Liver (tissue), 9 donors: ENCODE measurements around the gene OAS1. TPM values are rescaled to one million over a fixed set of nuclear protein-coding genes. Genes with fewer than 3 reads are reported as not detected.

Experiments used
- DNase-seq: peaks from one replicate; pipeline ENCODE4 v3.0.0-alpha.2; 2017; ENCODE audit warnings: low spot score
- H3K27ac ChIP-seq, 2 donors: one replicate each; pipeline ENCODE4 v1.7.0; 2013; ENCODE audit warnings: inconsistent platforms in 2 of 2, low read length in 2 of 2, control low read depth in 1 of 2, low read depth in 1 of 2, mild to moderate bottlenecking in 1 of 2
- H3K27me3 ChIP-seq, 4 donors: one replicate each; pipeline versions ENCODE4 v1.6.1 to v1.7.0; 2013; ENCODE audit warnings: low read length in 3 of 4, inconsistent platforms in 1 of 4, mild to moderate bottlenecking in 1 of 4, moderate library complexity in 1 of 4; ENCODE audit not compliant: control insufficient read depth in 4 of 4, insufficient read depth in 4 of 4
- H3K36me3 ChIP-seq, 4 donors: one replicate each; pipeline versions ENCODE4 v1.6.1 to v1.7.0; 2013; ENCODE audit warnings: low read length in 3 of 4, mild to moderate bottlenecking in 3 of 4, low read depth in 1 of 4, moderate library complexity in 1 of 4; ENCODE audit not compliant: control insufficient read depth in 4 of 4, insufficient read depth in 3 of 4
- H3K4me1 ChIP-seq, 4 donors: one replicate each; pipeline versions ENCODE4 v1.6.1 to v1.7.0; 2013; ENCODE audit warnings: low read length in 3 of 4, mild to moderate bottlenecking in 3 of 4, moderate library complexity in 1 of 4; ENCODE audit not compliant: control insufficient read depth in 4 of 4, insufficient read depth in 4 of 4
- H3K4me3 ChIP-seq, 3 donors: one replicate each; pipeline versions ENCODE4 v1.6.1 to v1.7.0; 2013; ENCODE audit warnings: low read length in 3 of 3, control low read depth in 1 of 3, low read depth in 1 of 3, mild to moderate bottlenecking in 1 of 3
- H3K9ac ChIP-seq, 2 donors: one replicate each; pipeline ENCODE4 v1.7.0; 2013; ENCODE audit warnings: low read length in 2 of 2, mild to moderate bottlenecking in 2 of 2, moderate library complexity in 2 of 2, control low read depth in 1 of 2, low read depth in 1 of 2
- H3K9me3 ChIP-seq, 4 donors: one replicate each; pipeline versions ENCODE4 v1.6.1 to v1.7.0; 2013; ENCODE audit warnings: low read length in 3 of 4; ENCODE audit not compliant: control insufficient read depth in 4 of 4
- CTCF ChIP-seq: fragments of 150-350 bp; IDR thresholded peaks from 2 replicates; pipeline ENCODE4 v1.5.1; 2017; ENCODE audit warnings: improper control_type of control experiment, low read depth, low read length; ENCODE audit not compliant: missing input control
- EGR1 ChIP-seq, 2 donors: IDR thresholded peaks; 2 replicates each; pipeline ENCODE4 v1.6.1; 2016 to 2018; ENCODE audit warnings: antibody characterized with exemption in 2 of 2, low read depth in 2 of 2
- FOXA1 ChIP-seq: IDR thresholded peaks from 2 replicates; pipeline ENCODE4 v1.6.1; 2016; ENCODE audit warnings: antibody characterized with exemption
- HNF4A ChIP-seq, 2 donors: conservative IDR thresholded peaks; 2 replicates each; pipeline ENCODE4 v1.6.1; 2016; ENCODE audit warnings: antibody characterized with exemption in 2 of 2, mild to moderate bottlenecking in 2 of 2
- HNF4G ChIP-seq: IDR thresholded peaks from 2 replicates; pipeline ENCODE4 v1.6.1; 2016; ENCODE audit warnings: antibody characterized with exemption
- JUND ChIP-seq, 2 donors: IDR thresholded peaks; 2 replicates each; pipeline ENCODE4 v1.6.1; 2016; ENCODE audit warnings: antibody characterized with exemption in 2 of 2
- MAX ChIP-seq: IDR thresholded peaks from 2 replicates; pipeline ENCODE4 v1.6.1; 2016; ENCODE audit warnings: antibody characterized with exemption
- NR2F2 ChIP-seq: IDR thresholded peaks from 2 replicates; pipeline ENCODE4 v1.6.1; 2016; ENCODE audit warnings: antibody characterized with exemption
- RAD21 ChIP-seq, 2 donors: IDR thresholded peaks; 2 replicates each; pipeline ENCODE4 v1.6.1; 2016; ENCODE audit warnings: antibody characterized with exemption in 2 of 2, mild to moderate bottlenecking in 2 of 2
- REST ChIP-seq: IDR thresholded peaks from 2 replicates; pipeline ENCODE4 v1.6.1; 2016; ENCODE audit warnings: antibody characterized with exemption, mild to moderate bottlenecking
- RXRA ChIP-seq, 2 donors: IDR thresholded peaks; 2 replicates each; pipeline ENCODE4 v1.6.1; 2017 to 2018; ENCODE audit warnings: antibody characterized with exemption in 2 of 2, mild to moderate bottlenecking in 1 of 2
- SP1 ChIP-seq: IDR thresholded peaks from 2 replicates; pipeline ENCODE4 v1.6.1; 2018; ENCODE audit warnings: antibody characterized with exemption, mild to moderate bottlenecking
- TAF1 ChIP-seq: conservative IDR thresholded peaks from 2 replicates; pipeline ENCODE4 v1.6.1; 2016; ENCODE audit warnings: antibody characterized with exemption, mild to moderate bottlenecking
- WGBS: extraction: QIAGEN DNeasy Blood & Tissue Kit; methylation state at CpG from one replicate; pipeline ENCODE4 v1.1.7; 2013; 5-methylcytosine and 5-hydroxymethylcytosine counted together
- polyA plus RNA-seq, 2 donors: library from polyadenylated mRNA; stranded (reverse) in 1 of 2; unstranded in 1 of 2; fragments of 200-250 nt in 1 of 2; fragments of >200 nt in 1 of 2; fragmentation: Nextera tagmentation in 1 of 2; extraction: Ambion mirVana in 1 of 2; gene quantifications; one replicate each; pipeline versions ENCODE4 v1.2.1 to v1.2.3, GENCODE V29; 2013 to 2015
- total RNA-seq, 2 donors: library from RNA; depleted of rRNA; stranded (reverse); fragments of >200 nt; gene quantifications; one replicate each; pipeline ENCODE4 v1.2.3, GENCODE V29; 2014
- TF ChIP-seq, protein P1 (sequence below): IDR thresholded peaks from 2 replicates; pipeline ENCODE4 v1.6.1; 2016; ENCODE audit warnings: antibody characterized with exemption
- TF ChIP-seq, protein P2 (sequence below): IDR thresholded peaks from 2 replicates; pipeline ENCODE4 v1.6.1; 2016; ENCODE audit warnings: antibody characterized with exemption
- donor health status: healthy.
- donor health status: healthy.
- donor health status: healthy.
- donor health status: healthy.
- donor health status: healthy.

Gene OAS1
- total and polyA plus RNA-seq, 4 donors, result 20.5 to 26.0 (median 23.4) TPM

DNA sequence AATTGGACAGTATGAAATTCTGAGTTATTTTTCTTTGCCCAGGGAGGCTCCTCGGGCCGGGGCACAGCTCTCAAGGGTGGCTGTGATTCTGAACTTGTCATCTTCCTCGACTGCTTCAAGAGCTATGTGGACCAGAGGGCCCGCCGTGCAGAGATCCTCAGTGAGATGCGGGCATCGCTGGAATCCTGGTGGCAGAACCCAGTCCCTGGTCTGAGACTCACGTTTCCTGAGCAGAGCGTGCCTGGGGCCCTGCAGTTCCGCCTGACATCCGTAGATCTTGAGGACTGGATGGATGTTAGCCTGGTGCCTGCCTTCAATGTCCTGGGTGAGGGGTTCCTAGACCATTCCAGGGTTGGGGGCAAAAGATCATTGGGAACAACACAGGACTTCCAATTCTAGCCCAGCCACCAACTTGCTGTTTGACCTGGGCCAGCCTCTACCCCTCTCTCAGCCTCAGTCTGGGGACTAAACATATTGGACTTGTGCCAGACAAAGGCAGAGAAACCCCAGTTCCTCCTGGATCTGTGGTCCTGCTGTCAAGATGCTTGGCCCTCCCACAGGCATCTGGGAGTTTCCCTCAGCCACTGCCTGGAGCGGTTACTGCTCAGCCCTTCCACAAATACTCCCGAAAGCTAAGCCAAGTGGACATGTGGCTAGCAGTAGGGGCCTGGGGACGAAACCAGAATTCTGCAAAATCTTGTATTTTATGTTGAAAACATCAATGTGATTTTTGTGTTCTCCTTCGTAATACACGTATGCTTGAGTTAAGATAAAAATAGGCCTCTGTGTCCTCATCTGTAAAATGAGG, 35.0 kb downstream of the OAS1 start:
- no peaks in the 10 kb centered on the region for H3K9me3 ChIP-seq
- no peaks in the 10 kb centered on the region for H3K27me3 ChIP-seq
- H3K4me3 ChIP-seq, result no peak overlapping the region
- WGBS, result 94% methylated on average over 16 of the region's 16 CpGs
- H3K36me3 ChIP-seq, result peaks cover 0 to 13% (median 0%) of the 10 kb centered on the region in 4 donors
- peaks cover 3 to 18% (median 14%) of the 10 kb centered on the region in 4 donors for H3K4me1 ChIP-seq
- no peak overlapping the region for H3K9ac ChIP-seq
- H3K27ac ChIP-seq, result no peak overlapping the region
- DNase-seq, result no peak
- TF ChIP-seq, protein P1, sequence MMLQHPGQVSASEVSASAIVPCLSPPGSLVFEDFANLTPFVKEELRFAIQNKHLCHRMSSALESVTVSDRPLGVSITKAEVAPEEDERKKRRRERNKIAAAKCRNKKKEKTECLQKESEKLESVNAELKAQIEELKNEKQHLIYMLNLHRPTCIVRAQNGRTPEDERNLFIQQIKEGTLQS, result no peak
- TF ChIP-seq, protein P2, sequence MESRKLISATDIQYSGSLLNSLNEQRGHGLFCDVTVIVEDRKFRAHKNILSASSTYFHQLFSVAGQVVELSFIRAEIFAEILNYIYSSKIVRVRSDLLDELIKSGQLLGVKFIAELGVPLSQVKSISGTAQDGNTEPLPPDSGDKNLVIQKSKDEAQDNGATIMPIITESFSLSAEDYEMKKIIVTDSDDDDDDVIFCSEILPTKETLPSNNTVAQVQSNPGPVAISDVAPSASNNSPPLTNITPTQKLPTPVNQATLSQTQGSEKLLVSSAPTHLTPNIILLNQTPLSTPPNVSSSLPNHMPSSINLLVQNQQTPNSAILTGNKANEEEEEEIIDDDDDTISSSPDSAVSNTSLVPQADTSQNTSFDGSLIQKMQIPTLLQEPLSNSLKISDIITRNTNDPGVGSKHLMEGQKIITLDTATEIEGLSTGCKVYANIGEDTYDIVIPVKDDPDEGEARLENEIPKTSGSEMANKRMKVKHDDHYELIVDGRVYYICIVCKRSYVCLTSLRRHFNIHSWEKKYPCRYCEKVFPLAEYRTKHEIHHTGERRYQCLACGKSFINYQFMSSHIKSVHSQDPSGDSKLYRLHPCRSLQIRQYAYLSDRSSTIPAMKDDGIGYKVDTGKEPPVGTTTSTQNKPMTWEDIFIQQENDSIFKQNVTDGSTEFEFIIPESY, result no peak
- TF ChIP-seq RAD21 (IDR thresholded peaks at IDR 0.05) (no peak), SP1 (no peak), HNF4G (no peak)

GRCh38 chr12:112942572-112942971, 35.8 kb downstream of the OAS1 start:
- WGBS, result 95% methylated on average over 1 of the region's 1 CpG
- no peak for TF ChIP-seq CTCF
- TF ChIP-seq JUND (IDR thresholded peaks at IDR 0.05), result no peak
- no peak for TF ChIP-seq HNF4G
- TF ChIP-seq REST, result no peak
- no peak for TF ChIP-seq RXRA (IDR thresholded peaks at IDR 0.05)
- TF ChIP-seq, protein P1, result no peak
- TF ChIP-seq, protein P2, result no peak
- no peak for TF ChIP-seq RAD21 (IDR thresholded peaks at IDR 0.05)
- TF ChIP-seq TAF1, result no peak
- no peak for TF ChIP-seq SP1
- TF ChIP-seq EGR1 (IDR thresholded peaks at IDR 0.05; ENCODE audit: low read depth in 2 of 2), result no peak
- no peak for TF ChIP-seq HNF4A (conservative IDR thresholded peaks at IDR 0.05)
- TF ChIP-seq NR2F2, result no peak
- no peak for TF ChIP-seq FOXA1
- TF ChIP-seq MAX, result no peak
- DNase-seq, result no peak
- Histone ChIP-seq H3K27ac (no peak overlapping the region), H3K4me1 (peaks cover 3 to 18% (median 14%) of the 10 kb centered on the region in 4 donors), H3K9me3 (no peaks in the 10 kb centered on the region), H3K4me3 (no peak overlapping the region), H3K9ac (no peak overlapping the region), H3K36me3 (peaks cover 0 to 17% (median 4%) of the 10 kb centered on the region in 4 donors), H3K27me3 (no peaks in the 10 kb centered on the region)
